GM18519 (cell line): ENCODE measurements around the gene CPSF2.
A peak's percentile ranks its signal among the peaks of the same experiment; 100 is the strongest.

Source experiments
- ATAC-seq: cut with Tn5 transposase; IDR thresholded peaks from one replicate; pipeline ENCODE4 v1.9.1; 2021; ENCODE audit warnings: mild to moderate bottlenecking, moderate library complexity; ENCODE audit not compliant: unreplicated experiment, low FRiP score

The CPSF2 gene

GRCh38 chr14:92121670-92122350 lies at the start of gene CPSF2, which contains the start of gene NDUFB1:
Gene CPSF2, plus strand, starts transcription at chr14:92121969. Its CDS starts 9,016 bp downstream, at chr14:92130985.
Gene NDUFB1, minus strand, starts transcription at chr14:92121706. Its CDS starts 4,069 bp downstream, at chr14:92117637.
- peak; percentile 57 for ATAC-seq

- ATAC-seq = no peak
Measured at GRCh38 chr14:92074555-92074954, 47.2 kb upstream of the CPSF2 start.

- ATAC-seq = no peak
Measured at GRCh38 chr14:92088494-92088893, 33.3 kb upstream of the CPSF2 start.

- no peak for ATAC-seq
Measured at GRCh38 chr14:92093320-92093719, 28.4 kb upstream of the CPSF2 start.

GRCh38 chr14:92099802-92100201 lies 22.0 kb upstream of the CPSF2 start:
- no peak for ATAC-seq

- ATAC-seq = no peak
Measured at GRCh38 chr14:92103363-92103989, 18.3 kb upstream of the CPSF2 start.

GRCh38 chr14:92105073-92105892 lies 16.5 kb upstream of the CPSF2 start:
- no peak for ATAC-seq

- ATAC-seq = peak; percentile 6
Measured at GRCh38 chr14:92105893-92106142, 16.0 kb upstream of the CPSF2 start.

- ATAC-seq = peak; percentile 75
Measured at GRCh38 chr14:92106143-92106926, 15.4 kb upstream of the CPSF2 start, which contains the start of gene ATXN3. Gene ATXN3, minus strand, starts transcription at chr14:92106582. Its CDS starts 30 bp downstream, at chr14:92106552.

- no peak for ATAC-seq
Measured at GRCh38 chr14:92108345-92109254, 13.2 kb upstream of the CPSF2 start.

- no peak for ATAC-seq
Measured at GRCh38 chr14:92109490-92109889, 12.3 kb upstream of the CPSF2 start.

- ATAC-seq = no peak
Measured at GRCh38 chr14:92121207-92121669, 531 bp upstream of the CPSF2 start.

GRCh38 chr14:92122351-92122677 lies 545 bp downstream of the CPSF2 start:
- ATAC-seq = peak; percentile 10

- ATAC-seq = no peak
Measured at GRCh38 chr14:92122761-92123160, 992 bp downstream of the CPSF2 start.

- ATAC-seq = no peak
Measured at GRCh38 chr14:92134456-92134855, 12.7 kb downstream of the CPSF2 start.

- ATAC-seq = no peak
Measured at GRCh38 chr14:92135269-92135668, 13.5 kb downstream of the CPSF2 start.

- ATAC-seq = no peak
Measured at GRCh38 chr14:92143309-92143708, 21.5 kb downstream of the CPSF2 start.

- no peak for ATAC-seq
Measured at GRCh38 chr14:92143962-92144361, 22.2 kb downstream of the CPSF2 start.

GRCh38 chr14:92144708-92145107 lies 22.9 kb downstream of the CPSF2 start:
- no peak for ATAC-seq

GRCh38 chr14:92153581-92153980 lies 31.8 kb downstream of the CPSF2 start:
- ATAC-seq = no peak
